ENCODE results near the gene TMEM126A.
"Not testable (repeated sequence)": the region's sequence is repeated elsewhere in the genome, so short reads cannot be mapped to it uniquely, and the experiment has no call there.

DNA sequence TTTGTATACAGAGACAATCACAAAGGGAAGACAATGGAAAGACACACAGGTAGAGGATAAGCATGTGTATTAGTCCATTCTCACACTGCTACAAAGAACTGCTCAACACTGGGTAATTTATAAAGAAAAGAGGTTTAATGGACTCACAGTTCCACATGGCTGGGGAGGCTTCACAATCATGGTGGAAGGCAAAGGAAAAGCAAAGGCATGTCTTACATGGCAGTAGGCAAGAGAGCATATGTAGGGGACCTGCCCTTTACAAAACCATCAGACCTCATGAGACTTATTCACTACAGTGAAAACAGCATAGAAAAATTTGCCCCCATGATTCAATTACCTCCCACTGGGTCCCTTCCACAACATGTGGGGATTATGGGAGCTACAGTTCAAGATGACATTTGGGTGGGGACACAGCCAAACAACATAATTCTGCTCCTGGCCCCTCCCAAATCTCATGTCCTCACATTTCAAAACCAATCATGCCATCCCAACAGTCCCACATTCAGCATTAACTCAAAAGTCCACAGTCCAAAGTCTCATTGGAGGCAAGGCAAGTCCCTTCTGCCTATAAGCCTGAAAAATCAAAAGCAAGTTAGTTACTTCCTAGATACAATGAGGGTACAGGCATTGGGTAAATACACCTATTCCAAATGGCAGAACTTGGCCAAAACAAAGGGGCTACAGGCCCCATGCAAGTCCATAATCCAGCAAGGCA, 23.3 kb downstream of the TMEM126A start:
- not testable (repeated sequence) for TF ChIP-seq POLR2A (IDR thresholded peaks at IDR 0.05; ENCODE audit: low read length); GATA1 (IDR thresholded peaks at IDR 0.05; ENCODE audit: low read depth, low read length)

All from erythroblast (primary cell).